Neuronal stem cell (in vitro differentiated cells): ENCODE data around the gene EEF2.

ENCODE experiments used
- DNase-seq: peaks from one replicate; pipeline ENCODE4 v3.0.0-alpha.2; 2013; ENCODE audit warnings: low spot score
- H2AFZ ChIP-seq: one replicate; pipeline ENCODE4 v1.6.1; 2013; ENCODE audit warnings: mild to moderate bottlenecking, low read length, inconsistent platforms
- H2AK5ac ChIP-seq: 2 replicates; pipeline ENCODE4 v1.6.1; 2013; ENCODE audit warnings: low read depth, mild to moderate bottlenecking, inconsistent platforms, low read length, moderate library complexity, mixed read lengths
- H2BK120ac ChIP-seq: 2 replicates; pipeline ENCODE4 v1.6.1; 2013; ENCODE audit warnings: low read depth, mild to moderate bottlenecking, inconsistent platforms, low read length, moderate library complexity, mixed read lengths
- H2BK12ac ChIP-seq: one replicate; pipeline ENCODE4 v1.6.1; 2013; ENCODE audit warnings: low read length, inconsistent platforms
- H2BK15ac ChIP-seq: 2 replicates; pipeline ENCODE4 v1.6.1; 2013; ENCODE audit warnings: mild to moderate bottlenecking, low read length, inconsistent platforms, mixed read lengths
- H2BK5ac ChIP-seq: one replicate; pipeline ENCODE4 v1.6.1; 2013; ENCODE audit warnings: inconsistent platforms, mild to moderate bottlenecking, low read length, moderate library complexity
- H3K14ac ChIP-seq: one replicate; pipeline ENCODE4 v1.6.1; 2013; ENCODE audit warnings: low read length, inconsistent platforms
- H3K18ac ChIP-seq: 2 replicates; pipeline ENCODE4 v1.6.1; 2013; ENCODE audit warnings: low read length, inconsistent platforms
- H3K23ac ChIP-seq: 2 replicates; pipeline ENCODE4 v1.6.1; 2013; ENCODE audit warnings: low read depth, mild to moderate bottlenecking, mixed read lengths, low read length, inconsistent platforms; ENCODE audit not compliant: poor library complexity
- H3K27ac ChIP-seq: replicated peaks from 3 replicates; pipeline ENCODE4 v1.5.1; 2013; ENCODE audit warnings: low read length, inconsistent platforms
- H3K27me3 ChIP-seq, 3 experiments: 2 replicates each; pipeline ENCODE4 v1.6.1; 2013; ENCODE audit warnings: low read length in 3 of 3, mild to moderate bottlenecking in 2 of 3, inconsistent platforms in 1 of 3, low read depth in 1 of 3, mixed read lengths in 1 of 3, moderate library complexity in 1 of 3; ENCODE audit not compliant: control insufficient read depth in 3 of 3, insufficient read depth in 3 of 3
- H3K36me3 ChIP-seq, 2 donors: replicated peaks in 1 of 2; 2 replicates each; pipeline ENCODE4 v1.6.1; 2013; ENCODE audit warnings: low read length in 2 of 2; ENCODE audit not compliant: control insufficient read depth in 2 of 2, insufficient read depth in 2 of 2
- H3K4ac ChIP-seq: 2 replicates; pipeline ENCODE4 v1.6.1; 2013; ENCODE audit warnings: inconsistent platforms, mild to moderate bottlenecking, low read length, moderate library complexity
- H3K4me1 ChIP-seq, 2 donors: 1 replicate in 1 of 2; 2 replicates in 1 of 2; pipeline ENCODE4 v1.6.1; 2013; ENCODE audit warnings: low read length in 2 of 2, low read depth in 1 of 2; ENCODE audit not compliant: control insufficient read depth in 2 of 2, insufficient read depth in 1 of 2
- H3K4me2 ChIP-seq: one replicate; pipeline ENCODE4 v1.6.1; 2013; ENCODE audit warnings: mild to moderate bottlenecking, low read length, inconsistent platforms; ENCODE audit not compliant: insufficient read depth, poor library complexity, severe bottlenecking
- H3K4me3 ChIP-seq, 2 donors: 2 replicates each; pipeline ENCODE4 v1.5.1; 2013; ENCODE audit warnings: low read length in 2 of 2, mild to moderate bottlenecking in 2 of 2, inconsistent platforms in 1 of 2, moderate library complexity in 1 of 2
- H3K79me1 ChIP-seq: one replicate; pipeline ENCODE4 v1.6.1; 2013; ENCODE audit warnings: low read depth, mild to moderate bottlenecking, inconsistent platforms, low read length, moderate library complexity
- H3K9ac ChIP-seq: one replicate; pipeline ENCODE4 v1.6.1; 2013; ENCODE audit warnings: mild to moderate bottlenecking, low read depth, low read length, inconsistent platforms; ENCODE audit not compliant: poor library complexity
- H3K9me3 ChIP-seq, 2 donors: replicated peaks in 1 of 2; 2 replicates each; pipeline versions ENCODE3 to v1.6.1; 2013; ENCODE audit warnings: low read length in 2 of 2, mild to moderate bottlenecking in 2 of 2, inconsistent platforms in 1 of 2, low read depth in 1 of 2, mixed read lengths in 1 of 2, moderate library complexity in 1 of 2; ENCODE audit not compliant: control insufficient read depth in 2 of 2, insufficient read depth in 1 of 2
- H4K8ac ChIP-seq: one replicate; pipeline ENCODE4 v1.6.1; 2013; ENCODE audit warnings: low read depth, mild to moderate bottlenecking, inconsistent platforms, low read length, moderate library complexity
- H4K91ac ChIP-seq: one replicate; pipeline ENCODE4 v1.6.1; 2013; ENCODE audit warnings: low read length, low read depth, mild to moderate bottlenecking, inconsistent platforms; ENCODE audit not compliant: poor library complexity
- WGBS, 2 donors: extraction: QIAGEN DNeasy Blood & Tissue Kit; methylation state at CpG; one replicate each; pipeline ENCODE4 v1.1.7; 2013; ENCODE audit warnings: missing lambda C conversion rate in 2 of 2, mixed read lengths in 1 of 2; ENCODE audit not compliant: insufficient read length in 2 of 2, insufficient replicate concordance in 1 of 2; ENCODE audit errors: extremely low coverage in 2 of 2; 5-methylcytosine and 5-hydroxymethylcytosine counted together

Gene EEF2

GRCh38 chr19:3964256-3965194 lies 20.7 kb downstream of the EEF2 start:
- Histone ChIP-seq H3K4me3 (no peak overlapping the region), H3K4me1 (peaks cover 12 to 18% of the 10 kb centered on the region in 2 donors), H4K91ac (no peak overlapping the region), H2BK12ac (no peak overlapping the region), H2BK15ac (no peak overlapping the region), H2AK5ac (no peak overlapping the region), H3K14ac (no peak overlapping the region), H3K79me1 (peaks cover 29% of the 10 kb centered on the region), H3K18ac (peak overlapping the region; percentile 11), H2BK120ac (no peak overlapping the region), H3K27me3 (no peaks in the 10 kb centered on the region), H2BK5ac (no peak overlapping the region), H3K36me3 (peaks cover 63 to 88% of the 10 kb centered on the region in 2 donors), H3K9me3 (peaks cover 0 to 2% of the 10 kb centered on the region in 2 donors), H3K23ac (peak overlapping the region; percentile 73), H2AFZ (no peak overlapping the region), H3K4ac (no peak overlapping the region), H3K9ac (peak overlapping the region; percentile 4), H4K8ac (no peak overlapping the region), H3K27ac (no peak overlapping the region), H3K4me2 (no peak overlapping the region)
- no CpG with 5 or more reads among the region's 60 CpGs for WGBS, 2 donors
- DNase-seq = no peak

- Histone ChIP-seq H3K79me1 (peaks cover 34% of the 10 kb centered on the region), H2AFZ (no peak overlapping the region), H3K23ac (peak overlapping the region; percentile 73), H3K18ac (no peak overlapping the region), H2BK12ac (no peak overlapping the region), H3K36me3 (peaks cover 70 to 91% of the 10 kb centered on the region in 2 donors), H2BK5ac (peak overlapping the region; percentile 13), H3K4me2 (no peak overlapping the region), H2AK5ac (no peak overlapping the region), H3K4me1 (peaks cover 4 to 14% of the 10 kb centered on the region in 2 donors), H3K27me3 (no peaks in the 10 kb centered on the region), H3K27ac (no peak overlapping the region), H3K14ac (no peak overlapping the region), H3K9me3 (peaks cover 0 to 2% of the 10 kb centered on the region in 2 donors), H4K91ac (no peak overlapping the region), H3K9ac (no peak overlapping the region), H3K4ac (no peak overlapping the region), H4K8ac (no peak overlapping the region), H2BK120ac (no peak overlapping the region), H3K4me3 (no peak overlapping the region), H2BK15ac (no peak overlapping the region)
- WGBS, 2 donors = no CpG with 5 or more reads among the region's 35 CpGs
- no peak for DNase-seq
Observed at GRCh38 chr19:3963458-3964255, 21.6 kb downstream of the EEF2 start.

GRCh38 chr19:3961007-3961406 lies 24.3 kb downstream of the EEF2 start:
- no peak overlapping the region for H2AFZ ChIP-seq
- no peak overlapping the region for H3K27ac ChIP-seq
- DNase-seq = no peak
- no peak overlapping the region for H2AK5ac ChIP-seq
- H2BK5ac ChIP-seq = no peak overlapping the region
- no peak overlapping the region for H3K4me3 ChIP-seq
- H4K8ac ChIP-seq = no peak overlapping the region
- H3K23ac ChIP-seq = peak overlapping the region; percentile 55
- no peak overlapping the region for H3K4me2 ChIP-seq
- H3K4me1 ChIP-seq = no peaks in the 10 kb centered on the region
- H2BK12ac ChIP-seq = peak overlapping the region; percentile 58
- no CpG with 5 or more reads among the region's 24 CpGs for WGBS, 2 donors
- H3K14ac ChIP-seq = no peak overlapping the region
- no peaks in the 10 kb centered on the region for H3K27me3 ChIP-seq
- H3K79me1 ChIP-seq = peaks cover 26% of the 10 kb centered on the region
- H3K36me3 ChIP-seq = peaks cover 62 to 86% of the 10 kb centered on the region in 2 donors
- no peak overlapping the region for H3K9ac ChIP-seq
- H4K91ac ChIP-seq = no peak overlapping the region
- H3K18ac ChIP-seq = peak overlapping the region; percentile 38
- H2BK120ac ChIP-seq = no peak overlapping the region
- H2BK15ac ChIP-seq = no peak overlapping the region
- H3K4ac ChIP-seq = no peak overlapping the region
- H3K9me3 ChIP-seq = peaks cover 0 to 2% of the 10 kb centered on the region in 2 donors

GRCh38 chr19:3959766-3960131 lies 25.5 kb downstream of the EEF2 start:
- Histone ChIP-seq H4K8ac (no peak overlapping the region), H3K9me3 (peaks cover 0 to 2% of the 10 kb centered on the region in 2 donors), H2BK120ac (no peak overlapping the region), H3K9ac (no peak overlapping the region), H3K79me1 (peaks cover 23% of the 10 kb centered on the region), H3K23ac (peak overlapping the region; percentile 55), H3K4me1 (no peaks in the 10 kb centered on the region), H2BK15ac (no peak overlapping the region), H2AFZ (no peak overlapping the region), H3K4me2 (no peak overlapping the region), H3K14ac (no peak overlapping the region), H2BK12ac (no peak overlapping the region), H3K18ac (no peak overlapping the region), H4K91ac (no peak overlapping the region), H3K4ac (no peak overlapping the region), H3K36me3 (peaks cover 56 to 77% of the 10 kb centered on the region in 2 donors), H2BK5ac (no peak overlapping the region), H3K4me3 (no peak overlapping the region), H2AK5ac (no peak overlapping the region), H3K27ac (no peak overlapping the region), H3K27me3 (no peaks in the 10 kb centered on the region)
- DNase-seq = no peak
- no CpG with 5 or more reads among the region's 15 CpGs for WGBS, 2 donors
